Measurements from ENCODE around the gene CNKSR3. TPM values are rescaled to one million over a fixed set of nuclear protein-coding genes. Genes with fewer than 3 reads are reported as not detected.

CNKSR3 gene
- polyA plus RNA-seq, 1 donor from 2014 or later: 3.0 TPM

DNA sequence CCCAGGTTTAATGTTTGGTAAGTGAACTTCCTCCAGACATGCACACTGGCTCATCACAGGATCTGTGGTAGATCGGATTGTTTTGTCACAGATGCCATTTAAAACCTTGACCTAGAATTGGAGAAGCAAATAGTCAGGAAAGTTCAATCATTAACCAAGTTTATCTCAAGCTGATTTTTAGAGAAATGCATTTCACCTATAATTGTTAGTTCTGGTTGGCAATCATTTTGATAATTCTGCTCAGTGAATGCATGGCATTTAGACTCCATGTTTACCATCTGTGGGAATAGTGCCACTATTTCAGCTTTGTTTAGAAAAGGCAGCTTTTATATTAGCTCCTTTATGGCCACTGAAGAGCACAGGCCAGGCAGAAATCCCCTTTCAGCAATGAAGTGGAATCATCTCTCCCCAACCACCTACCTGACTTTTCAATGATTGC, 80.0 kb downstream of the CNKSR3 start:
- Histone ChIP-seq H3K4me3 (ENCODE audit: low read length) (no peak overlapping the region), H3K9me3 (ENCODE audit: low read length) (no peaks in the 10 kb centered on the region), H3K36me3 (ENCODE audit: insufficient read depth, low read length) (no peaks in the 10 kb centered on the region), H3F3A (ENCODE audit: insufficient read depth, low read length, poor library complexity, severe bottlenecking) (no peaks in the 10 kb centered on the region), H3K79me2 (replicated peaks; ENCODE audit: insufficient read depth, low read length) (no peaks in the 10 kb centered on the region), H4K20me1 (ENCODE audit: insufficient read depth) (no peaks in the 10 kb centered on the region), H3K9me2 (ENCODE audit: insufficient read depth, low read length) (no peaks in the 10 kb centered on the region), H2AFZ (ENCODE audit: low read depth, low read length) (no peak overlapping the region), H3K9ac (ENCODE audit: low read length) (no peak overlapping the region), H3K4me2 (ENCODE audit: low read length) (no peak overlapping the region), H3K27me3 (ENCODE audit: insufficient read depth, low read depth, low read length) (no peaks in the 10 kb centered on the region), H3K27ac (ENCODE audit: low read length) (no peak overlapping the region)
- TF ChIP-seq TAF1 (IDR thresholded peaks at IDR 0.05; ENCODE audit: low read depth): no peak
- no peak for TF ChIP-seq EP300 (conservative IDR thresholded peaks at IDR 0.05; ENCODE audit: poor library complexity, severe bottlenecking)
- no peak for TF ChIP-seq MXI1 (conservative IDR thresholded peaks at IDR 0.05; ENCODE audit: poor library complexity, severe bottlenecking)
- no peak for TF ChIP-seq RAD21 (conservative IDR thresholded peaks at IDR 0.05)
- TF ChIP-seq EZH2 (IDR thresholded peaks at IDR 0.05; ENCODE audit: borderline replicate concordance, insufficient read depth, low read length, poor library complexity, severe bottlenecking): no peak
- TF ChIP-seq SMC3 (conservative IDR thresholded peaks at IDR 0.05; ENCODE audit: poor library complexity): no peak

DNA sequence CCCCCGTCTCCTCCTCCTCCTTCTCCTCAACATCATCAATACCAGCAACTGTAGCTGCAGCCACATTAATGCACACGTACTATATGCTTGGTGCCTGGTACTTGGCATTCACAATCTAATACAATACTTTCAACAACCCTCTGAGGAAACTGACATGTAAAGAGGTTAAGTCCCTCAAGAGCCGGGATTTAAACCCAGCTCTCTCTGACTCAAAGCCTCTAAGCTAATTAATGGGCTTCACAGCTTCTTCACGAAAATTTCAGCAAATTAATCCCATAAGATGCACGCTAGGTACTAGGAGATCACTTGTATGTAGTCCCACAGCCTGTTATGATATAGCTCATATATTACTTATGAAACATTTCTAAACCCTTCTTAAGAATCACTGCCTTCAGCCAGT, 80.8 kb downstream of the CNKSR3 start:
- Histone ChIP-seq H3K9me2 (ENCODE audit: insufficient read depth, low read length) (no peaks in the 10 kb centered on the region), H3K27me3 (ENCODE audit: insufficient read depth, low read depth, low read length) (no peaks in the 10 kb centered on the region), H2AFZ (ENCODE audit: low read depth, low read length) (no peak overlapping the region), H4K20me1 (ENCODE audit: insufficient read depth) (no peaks in the 10 kb centered on the region), H3K4me2 (ENCODE audit: low read length) (no peak overlapping the region), H3K9me3 (ENCODE audit: low read length) (no peaks in the 10 kb centered on the region), H3K36me3 (ENCODE audit: insufficient read depth, low read length) (no peaks in the 10 kb centered on the region), H3K9ac (ENCODE audit: low read length) (no peak overlapping the region), H3F3A (ENCODE audit: insufficient read depth, low read length, poor library complexity, severe bottlenecking) (no peaks in the 10 kb centered on the region), H3K79me2 (replicated peaks; ENCODE audit: insufficient read depth, low read length) (no peaks in the 10 kb centered on the region), H3K4me3 (ENCODE audit: low read length) (no peak overlapping the region), H3K27ac (ENCODE audit: low read length) (no peak overlapping the region)
- TF ChIP-seq SMC3 (conservative IDR thresholded peaks at IDR 0.05; ENCODE audit: poor library complexity) (no peak), TAF1 (IDR thresholded peaks at IDR 0.05; ENCODE audit: low read depth) (no peak), EP300 (conservative IDR thresholded peaks at IDR 0.05; ENCODE audit: poor library complexity, severe bottlenecking) (no peak), MXI1 (conservative IDR thresholded peaks at IDR 0.05; ENCODE audit: poor library complexity, severe bottlenecking) (no peak), RAD21 (conservative IDR thresholded peaks at IDR 0.05) (no peak), POLR2AphosphoS5 (IDR thresholded peaks at IDR 0.05) (no peak), EZH2 (IDR thresholded peaks at IDR 0.05; ENCODE audit: borderline replicate concordance, insufficient read depth, low read length, poor library complexity, severe bottlenecking) (no peak)
- TF ChIP-seq, protein P1, sequence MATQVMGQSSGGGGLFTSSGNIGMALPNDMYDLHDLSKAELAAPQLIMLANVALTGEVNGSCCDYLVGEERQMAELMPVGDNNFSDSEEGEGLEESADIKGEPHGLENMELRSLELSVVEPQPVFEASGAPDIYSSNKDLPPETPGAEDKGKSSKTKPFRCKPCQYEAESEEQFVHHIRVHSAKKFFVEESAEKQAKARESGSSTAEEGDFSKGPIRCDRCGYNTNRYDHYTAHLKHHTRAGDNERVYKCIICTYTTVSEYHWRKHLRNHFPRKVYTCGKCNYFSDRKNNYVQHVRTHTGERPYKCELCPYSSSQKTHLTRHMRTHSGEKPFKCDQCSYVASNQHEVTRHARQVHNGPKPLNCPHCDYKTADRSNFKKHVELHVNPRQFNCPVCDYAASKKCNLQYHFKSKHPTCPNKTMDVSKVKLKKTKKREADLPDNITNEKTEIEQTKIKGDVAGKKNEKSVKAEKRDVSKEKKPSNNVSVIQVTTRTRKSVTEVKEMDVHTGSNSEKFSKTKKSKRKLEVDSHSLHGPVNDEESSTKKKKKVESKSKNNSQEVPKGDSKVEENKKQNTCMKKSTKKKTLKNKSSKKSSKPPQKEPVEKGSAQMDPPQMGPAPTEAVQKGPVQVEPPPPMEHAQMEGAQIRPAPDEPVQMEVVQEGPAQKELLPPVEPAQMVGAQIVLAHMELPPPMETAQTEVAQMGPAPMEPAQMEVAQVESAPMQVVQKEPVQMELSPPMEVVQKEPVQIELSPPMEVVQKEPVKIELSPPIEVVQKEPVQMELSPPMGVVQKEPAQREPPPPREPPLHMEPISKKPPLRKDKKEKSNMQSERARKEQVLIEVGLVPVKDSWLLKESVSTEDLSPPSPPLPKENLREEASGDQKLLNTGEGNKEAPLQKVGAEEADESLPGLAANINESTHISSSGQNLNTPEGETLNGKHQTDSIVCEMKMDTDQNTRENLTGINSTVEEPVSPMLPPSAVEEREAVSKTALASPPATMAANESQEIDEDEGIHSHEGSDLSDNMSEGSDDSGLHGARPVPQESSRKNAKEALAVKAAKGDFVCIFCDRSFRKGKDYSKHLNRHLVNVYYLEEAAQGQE (IDR thresholded peaks at IDR 0.05; ENCODE audit: borderline replicate concordance): no peak
- TF ChIP-seq, protein P2, sequence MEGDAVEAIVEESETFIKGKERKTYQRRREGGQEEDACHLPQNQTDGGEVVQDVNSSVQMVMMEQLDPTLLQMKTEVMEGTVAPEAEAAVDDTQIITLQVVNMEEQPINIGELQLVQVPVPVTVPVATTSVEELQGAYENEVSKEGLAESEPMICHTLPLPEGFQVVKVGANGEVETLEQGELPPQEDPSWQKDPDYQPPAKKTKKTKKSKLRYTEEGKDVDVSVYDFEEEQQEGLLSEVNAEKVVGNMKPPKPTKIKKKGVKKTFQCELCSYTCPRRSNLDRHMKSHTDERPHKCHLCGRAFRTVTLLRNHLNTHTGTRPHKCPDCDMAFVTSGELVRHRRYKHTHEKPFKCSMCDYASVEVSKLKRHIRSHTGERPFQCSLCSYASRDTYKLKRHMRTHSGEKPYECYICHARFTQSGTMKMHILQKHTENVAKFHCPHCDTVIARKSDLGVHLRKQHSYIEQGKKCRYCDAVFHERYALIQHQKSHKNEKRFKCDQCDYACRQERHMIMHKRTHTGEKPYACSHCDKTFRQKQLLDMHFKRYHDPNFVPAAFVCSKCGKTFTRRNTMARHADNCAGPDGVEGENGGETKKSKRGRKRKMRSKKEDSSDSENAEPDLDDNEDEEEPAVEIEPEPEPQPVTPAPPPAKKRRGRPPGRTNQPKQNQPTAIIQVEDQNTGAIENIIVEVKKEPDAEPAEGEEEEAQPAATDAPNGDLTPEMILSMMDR (IDR thresholded peaks at IDR 0.05; ENCODE audit: poor library complexity, severe bottlenecking): no peak

All from neural cell (in vitro differentiated cells).